Measurements from ENCODE around the gene DLG2.
"Not testable (repeated sequence)": the region's sequence is repeated elsewhere in the genome, so short reads cannot be mapped to it uniquely, and the experiment has no call there.

DLG2 gene

GRCh38 chr11:85643191-85643614, 16.1 kb upstream of the DLG2 start:
- no peak for DNase-seq (ENCODE audit: low spot score)

DNA sequence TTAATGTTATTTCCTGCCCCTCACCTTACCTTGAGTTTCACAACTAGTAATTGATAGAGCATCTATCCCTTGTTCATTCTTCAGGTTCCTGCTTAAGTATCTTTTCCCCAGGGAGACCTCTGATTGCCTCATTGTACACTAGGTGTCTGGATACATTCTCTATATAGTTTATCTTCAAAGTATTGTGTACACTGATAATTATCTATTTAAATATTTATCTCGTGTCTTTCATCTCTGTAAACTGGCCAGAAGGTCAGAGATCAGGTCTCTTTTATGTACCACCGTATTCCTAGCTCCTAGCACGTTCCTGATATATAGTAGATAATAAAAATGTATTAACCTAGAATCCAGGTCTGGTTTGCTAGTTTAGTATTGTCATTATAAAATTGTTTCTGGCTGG, 7.6 kb upstream of the DLG2 start:
- DNase-seq (ENCODE audit: low spot score) = no peak

- peak; percentile 1 for DNase-seq (ENCODE audit: low spot score)
These were observed 1.7 kb upstream of the DLG2 start for GRCh38 chr11:85628771-85629341.

- DNase-seq (ENCODE audit: low spot score) = peak; percentile 94
These were observed 1.0 kb upstream of the DLG2 start, which contains the start of gene TMEM126B for GRCh38 chr11:85627998-85628770. Gene TMEM126B, plus strand, starts transcription at chr11:85628593. Its CDS starts 15 bp downstream, at chr11:85628608.

- DNase-seq (ENCODE audit: low spot score) = no peak
These were observed 648 bp downstream of the DLG2 start for GRCh38 chr11:85626496-85626895.

DNA sequence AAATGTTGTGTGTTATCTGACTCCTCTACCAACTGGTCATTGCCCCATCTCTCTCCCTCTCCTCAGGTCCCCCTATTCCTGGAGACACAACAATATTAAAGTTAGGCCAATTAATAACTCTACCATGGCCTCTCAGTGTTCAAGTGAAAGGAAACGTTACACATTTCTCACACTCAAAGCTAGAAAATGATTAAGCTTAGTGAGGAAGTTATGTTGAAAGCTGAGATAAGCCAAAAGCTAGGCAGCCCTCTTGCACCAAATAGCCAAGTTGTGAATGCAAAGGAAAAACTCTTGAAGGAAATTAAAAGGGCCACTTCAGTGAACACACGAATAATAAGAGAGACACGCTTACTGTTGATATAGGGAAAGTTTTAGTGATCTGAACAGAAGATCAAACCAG, 6.9 kb downstream of the DLG2 start:
- no peak for DNase-seq (ENCODE audit: low spot score)

- no peak for DNase-seq (ENCODE audit: low spot score)
These were observed 7.6 kb downstream of the DLG2 start for GRCh38 chr11:85619499-85619898.

GRCh38 chr11:85611643-85612042, 15.5 kb downstream of the DLG2 start:
- DNase-seq (ENCODE audit: low spot score) = not testable (repeated sequence)

- DNase-seq (ENCODE audit: low spot score) = not testable (repeated sequence)
These were observed 17.9 kb downstream of the DLG2 start for GRCh38 chr11:85609286-85609685.

GRCh38 chr11:85608621-85609020, 18.5 kb downstream of the DLG2 start:
- DNase-seq (ENCODE audit: low spot score) = not testable (repeated sequence)

DNA sequence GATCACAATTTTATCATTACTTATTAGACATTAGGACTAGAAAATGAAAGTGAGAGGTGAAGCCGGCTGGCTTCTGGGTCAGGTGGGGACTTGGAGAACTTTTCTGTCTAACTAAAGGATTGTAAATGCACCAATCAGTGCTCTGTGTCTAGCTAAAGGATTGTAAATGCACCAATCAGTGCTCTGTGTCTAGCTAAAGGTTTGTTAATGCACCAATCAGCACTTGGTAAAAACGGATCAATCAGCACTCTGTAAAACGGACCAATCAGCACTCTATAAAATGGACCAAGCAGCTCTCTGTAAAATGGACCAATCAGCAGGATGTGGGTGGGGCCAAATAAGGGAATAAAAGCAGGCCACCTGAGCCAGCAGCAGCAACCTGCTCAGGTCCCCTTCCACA, 20.9 kb downstream of the DLG2 start:
- DNase-seq (ENCODE audit: low spot score) = not testable (repeated sequence)

- DNase-seq (ENCODE audit: low spot score) = no peak
These were observed 23.9 kb downstream of the DLG2 start for GRCh38 chr11:85603220-85603619.

DNA sequence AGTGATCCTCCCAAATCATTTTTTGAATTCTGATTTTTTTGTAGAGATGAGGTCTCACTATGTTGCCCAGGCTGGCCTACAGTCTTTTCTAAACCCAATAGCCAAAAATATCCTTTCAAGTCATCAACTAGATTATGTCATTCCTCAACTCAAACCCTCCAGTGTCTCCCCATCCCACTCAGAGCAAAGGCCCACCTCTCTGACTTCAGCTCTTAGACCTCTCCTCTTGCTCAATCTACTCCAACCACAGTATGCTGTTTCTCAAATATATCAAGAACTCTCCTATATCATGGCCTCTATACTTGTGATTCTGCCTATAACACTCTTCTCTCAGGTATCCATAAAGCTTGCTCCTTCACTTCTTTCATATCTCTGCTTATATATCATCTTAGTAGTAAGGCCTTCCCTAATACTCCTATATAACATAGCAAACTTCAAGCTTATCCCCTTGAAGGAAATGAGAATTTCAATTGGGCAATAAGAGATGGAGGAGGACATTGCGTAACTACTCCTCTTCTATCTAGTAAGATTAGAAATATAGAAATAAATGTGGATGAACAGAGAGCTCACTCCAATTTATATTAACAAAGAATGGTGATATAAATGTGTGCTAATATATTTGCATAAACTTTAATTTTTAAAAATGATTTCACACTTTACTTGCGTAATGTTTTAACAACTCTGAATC, 24.5 kb downstream of the DLG2 start:
- no peak for DNase-seq (ENCODE audit: low spot score)

- DNase-seq (ENCODE audit: low spot score) = no peak
These were observed 28.1 kb downstream of the DLG2 start for GRCh38 chr11:85599083-85599482.

GRCh38 chr11:85596886-85597285, 30.3 kb downstream of the DLG2 start:
- DNase-seq (ENCODE audit: low spot score) = no peak

- peak; percentile 40 for DNase-seq (ENCODE audit: low spot score)
These were observed 31.8 kb downstream of the DLG2 start for GRCh38 chr11:85595285-85595884.

- no peak for DNase-seq (ENCODE audit: low spot score)
These were observed 36.2 kb downstream of the DLG2 start for GRCh38 chr11:85590848-85591483.

DNA sequence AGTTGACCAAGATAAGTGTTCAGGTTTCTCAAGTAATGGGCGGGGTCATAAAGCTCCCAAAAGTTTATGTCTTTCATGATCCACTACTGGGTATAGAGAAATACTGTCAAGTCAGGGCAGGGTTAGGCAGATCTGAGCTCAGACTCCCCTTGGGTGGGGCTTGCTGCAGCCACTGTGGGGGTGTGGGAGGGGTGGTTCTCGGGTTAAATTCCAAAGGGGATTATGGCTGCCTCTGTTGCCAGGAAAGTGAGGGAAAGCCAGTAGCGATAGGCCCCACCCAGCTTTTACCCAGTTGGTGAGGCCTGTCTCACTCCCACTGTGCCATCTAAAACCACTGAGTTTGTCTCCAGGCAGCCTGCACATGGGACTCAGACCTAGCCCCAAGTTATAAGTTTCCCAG, 37.8 kb downstream of the DLG2 start:
- no peak for DNase-seq (ENCODE audit: low spot score)

DNA sequence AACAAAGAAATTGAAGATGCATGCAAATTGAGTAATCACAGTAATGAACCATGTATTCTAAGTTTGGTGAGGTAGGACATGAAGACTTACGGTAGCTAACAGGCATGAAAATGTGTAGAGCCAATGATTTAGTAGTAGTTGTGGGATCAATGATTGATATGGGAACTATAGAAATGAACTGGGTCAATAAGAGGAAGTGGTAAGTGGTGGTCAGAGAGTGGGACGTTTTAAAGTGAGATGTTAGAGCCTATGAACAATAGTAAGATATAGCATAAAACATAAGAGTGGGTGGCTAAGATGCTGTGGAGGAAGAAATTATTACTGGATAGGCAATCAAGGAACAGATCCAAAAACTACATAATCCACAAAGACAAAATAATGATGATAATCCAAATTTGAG, 45.0 kb downstream of the DLG2 start:
- no peak for DNase-seq (ENCODE audit: low spot score)

GRCh38 chr11:85575388-85575787, 51.8 kb downstream of the DLG2 start:
- no peak for DNase-seq (ENCODE audit: low spot score)

DNA sequence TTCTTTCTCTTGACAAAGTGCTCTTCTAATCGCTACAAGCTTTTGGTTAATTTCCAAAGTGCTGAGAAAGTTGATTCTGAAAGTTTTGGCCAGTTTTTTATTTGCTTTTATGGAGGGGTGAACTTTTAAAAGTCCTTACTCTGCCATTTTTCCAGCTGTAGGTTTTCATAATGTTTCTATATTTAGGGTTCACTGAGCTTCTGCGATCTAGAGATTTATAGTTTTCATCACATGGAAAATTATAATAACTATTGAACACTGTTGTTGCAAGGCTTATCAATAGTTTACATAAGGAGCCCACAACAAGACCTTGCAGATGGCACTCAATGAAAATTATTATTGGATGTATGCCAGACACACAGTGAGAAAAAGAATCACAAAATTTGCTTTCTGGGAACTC, 55.1 kb downstream of the DLG2 start:
- DNase-seq (ENCODE audit: low spot score) = no peak

- no peak for DNase-seq (ENCODE audit: low spot score)
These were observed 57.6 kb downstream of the DLG2 start for GRCh38 chr11:85569525-85569924.
